Stomach (tissue), 4 donors: ENCODE results near the gene TRAF1.

Source experiments
- EP300 ChIP-seq: sonication (generic); formaldehyde crosslinking; IDR thresholded peaks from one replicate; pipeline ENCODE4 v1.6.1; 2017; ENCODE audit warnings: antibody characterized with exemption
- POLR2A ChIP-seq, 4 donors: fragments of 450-650 bp; IDR thresholded peaks; one replicate each; pipeline ENCODE4 v1.6.1; 2016; ENCODE audit warnings: antibody characterized with exemption in 4 of 4, control low read depth in 2 of 4, mild to moderate bottlenecking in 1 of 4, moderate library complexity in 1 of 4
- POLR2AphosphoS5 ChIP-seq, 3 donors: sonication (generic); formaldehyde crosslinking; IDR thresholded peaks; one replicate each; pipeline ENCODE4 v1.6.1; 2016; ENCODE audit warnings: antibody characterized with exemption in 3 of 3
- TF ChIP-seq, protein P1 (sequence below), 7 experiments: fragments of 450-650 bp in 4 of 7; fragments of 200-600 bp in 3 of 7; sonication (generic) in 3 of 7; IDR thresholded peaks; one replicate each; pipeline ENCODE4 v1.5.1; 2016 to 2019; ENCODE audit warnings: antibody characterized with exemption in 7 of 7, control low read depth in 2 of 7, mild to moderate bottlenecking in 1 of 7

DNA sequence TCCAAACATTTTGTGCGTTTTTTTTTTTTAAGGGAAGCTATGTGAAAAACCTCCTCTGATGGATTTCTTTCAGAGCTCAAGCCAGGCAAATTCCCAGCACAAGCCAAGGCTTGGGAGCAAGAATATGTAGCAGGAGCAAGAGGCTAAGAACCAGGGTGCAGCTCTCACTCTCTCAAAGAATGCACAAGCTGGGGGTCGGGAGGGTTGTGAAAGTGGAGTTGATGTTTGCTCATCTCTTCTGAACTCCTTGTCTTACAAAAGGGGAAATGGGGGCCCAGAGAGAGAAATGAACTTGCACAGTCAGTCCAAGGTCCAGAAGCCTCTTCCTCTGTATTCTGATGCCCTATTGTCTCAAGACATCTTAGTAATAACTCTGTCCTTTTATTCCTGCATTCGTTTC lies 7.7 kb upstream of the TRAF1 start:
- TF ChIP-seq EP300 (no peak), POLR2A (IDR thresholded peaks at IDR 0.05) (no peak), POLR2AphosphoS5 (IDR thresholded peaks at IDR 0.05) (no peak)
- TF ChIP-seq, protein P1, sequence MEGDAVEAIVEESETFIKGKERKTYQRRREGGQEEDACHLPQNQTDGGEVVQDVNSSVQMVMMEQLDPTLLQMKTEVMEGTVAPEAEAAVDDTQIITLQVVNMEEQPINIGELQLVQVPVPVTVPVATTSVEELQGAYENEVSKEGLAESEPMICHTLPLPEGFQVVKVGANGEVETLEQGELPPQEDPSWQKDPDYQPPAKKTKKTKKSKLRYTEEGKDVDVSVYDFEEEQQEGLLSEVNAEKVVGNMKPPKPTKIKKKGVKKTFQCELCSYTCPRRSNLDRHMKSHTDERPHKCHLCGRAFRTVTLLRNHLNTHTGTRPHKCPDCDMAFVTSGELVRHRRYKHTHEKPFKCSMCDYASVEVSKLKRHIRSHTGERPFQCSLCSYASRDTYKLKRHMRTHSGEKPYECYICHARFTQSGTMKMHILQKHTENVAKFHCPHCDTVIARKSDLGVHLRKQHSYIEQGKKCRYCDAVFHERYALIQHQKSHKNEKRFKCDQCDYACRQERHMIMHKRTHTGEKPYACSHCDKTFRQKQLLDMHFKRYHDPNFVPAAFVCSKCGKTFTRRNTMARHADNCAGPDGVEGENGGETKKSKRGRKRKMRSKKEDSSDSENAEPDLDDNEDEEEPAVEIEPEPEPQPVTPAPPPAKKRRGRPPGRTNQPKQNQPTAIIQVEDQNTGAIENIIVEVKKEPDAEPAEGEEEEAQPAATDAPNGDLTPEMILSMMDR (IDR thresholded peaks at IDR 0.05), result no peak
